HG02970 (cell line): Measurements from ENCODE around the gene RTN3.

Source experiments
- ATAC-seq: cut with Tn5 transposase; IDR thresholded peaks from one replicate; pipeline ENCODE4 v1.9.1; 2021; ENCODE audit warnings: mild to moderate bottlenecking, moderate library complexity, moderate number of reproducible peaks; ENCODE audit not compliant: unreplicated experiment, low FRiP score

The RTN3 gene

GRCh38 chr11:63805844-63806415 is 124.6 kb downstream of the RTN3 start:
- no peak for ATAC-seq
